ENCODE results near the gene ENG.

The ENG gene

DNA sequence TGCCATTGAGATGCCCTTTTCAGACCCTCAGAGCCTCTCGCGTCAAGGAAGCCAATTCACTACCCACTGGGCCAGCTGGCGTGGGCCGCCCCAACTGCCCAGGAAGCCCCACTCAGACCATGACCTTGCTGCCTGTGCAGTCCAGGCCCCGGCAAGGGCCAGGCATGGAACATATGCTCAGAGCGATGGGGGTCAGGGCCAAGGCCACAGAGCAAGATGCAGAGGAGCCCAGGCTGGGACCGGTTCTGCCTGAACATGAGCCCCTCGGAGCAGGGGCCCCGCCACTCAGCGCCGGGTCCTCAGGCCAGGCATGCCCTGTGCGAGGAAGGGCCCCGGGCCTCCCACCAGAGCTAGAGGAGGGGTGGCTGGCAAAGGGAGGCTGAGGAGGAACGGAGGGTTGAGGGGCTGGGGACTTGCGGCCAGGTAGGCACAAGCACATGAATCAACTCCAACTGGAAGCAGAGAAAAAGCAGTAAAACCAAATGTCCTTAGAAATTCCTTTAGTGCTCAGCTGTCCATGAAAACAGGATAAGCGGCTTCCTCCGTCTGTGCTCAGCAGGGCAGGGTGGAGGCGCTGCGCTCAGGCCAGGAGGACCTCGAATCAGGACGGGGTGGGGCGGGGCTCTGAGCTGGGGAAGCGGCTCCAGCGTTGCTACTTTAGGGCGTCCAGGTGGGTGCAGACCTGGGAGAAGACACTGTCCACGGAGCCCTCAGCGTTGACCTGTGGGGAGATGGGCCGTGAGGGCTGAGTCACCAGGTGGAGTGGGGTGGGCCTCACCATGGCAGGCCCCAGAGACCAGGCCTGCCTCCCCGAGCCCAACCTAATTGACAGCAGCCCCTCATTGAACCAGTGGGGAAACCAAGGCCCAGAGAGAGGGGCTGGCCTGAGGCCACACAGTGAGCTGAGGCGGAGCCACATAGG is 13.2 kb upstream of the ENG start:
- peaks cover 51% of the 10 kb centered on the region for H3K36me3 ChIP-seq
- no peaks in the 10 kb centered on the region for H3K9me3 ChIP-seq (ENCODE audit: severe bottlenecking)
- TF ChIP-seq CTCF (IDR thresholded peaks at IDR 0.05; ENCODE audit: low read depth, low read length) = peak; percentile 48
- no peaks in the 10 kb centered on the region for H3K27me3 ChIP-seq (ENCODE audit: insufficient read depth, low read depth, severe bottlenecking)
- peak; percentile 87 for DNase-seq
- H3K4me3 ChIP-seq (ENCODE audit: low read depth, low read length) = no peak overlapping the region
- peak overlapping the region; percentile 30 for H3K27ac ChIP-seq

GRCh38 chr9:127866535-127866934 is 12.1 kb upstream of the ENG start:
- Histone ChIP-seq H3K27me3 (ENCODE audit: insufficient read depth, low read depth, severe bottlenecking) (no peaks in the 10 kb centered on the region), H3K9me3 (ENCODE audit: severe bottlenecking) (no peaks in the 10 kb centered on the region), H3K4me3 (ENCODE audit: low read depth, low read length) (no peak overlapping the region), H3K36me3 (peaks cover 41% of the 10 kb centered on the region), H3K27ac (no peak overlapping the region; the same call in 1 of the 2 replicates)
- DNase-seq = no peak
- no peak for TF ChIP-seq CTCF (IDR thresholded peaks at IDR 0.05; ENCODE audit: low read depth, low read length)

DNA sequence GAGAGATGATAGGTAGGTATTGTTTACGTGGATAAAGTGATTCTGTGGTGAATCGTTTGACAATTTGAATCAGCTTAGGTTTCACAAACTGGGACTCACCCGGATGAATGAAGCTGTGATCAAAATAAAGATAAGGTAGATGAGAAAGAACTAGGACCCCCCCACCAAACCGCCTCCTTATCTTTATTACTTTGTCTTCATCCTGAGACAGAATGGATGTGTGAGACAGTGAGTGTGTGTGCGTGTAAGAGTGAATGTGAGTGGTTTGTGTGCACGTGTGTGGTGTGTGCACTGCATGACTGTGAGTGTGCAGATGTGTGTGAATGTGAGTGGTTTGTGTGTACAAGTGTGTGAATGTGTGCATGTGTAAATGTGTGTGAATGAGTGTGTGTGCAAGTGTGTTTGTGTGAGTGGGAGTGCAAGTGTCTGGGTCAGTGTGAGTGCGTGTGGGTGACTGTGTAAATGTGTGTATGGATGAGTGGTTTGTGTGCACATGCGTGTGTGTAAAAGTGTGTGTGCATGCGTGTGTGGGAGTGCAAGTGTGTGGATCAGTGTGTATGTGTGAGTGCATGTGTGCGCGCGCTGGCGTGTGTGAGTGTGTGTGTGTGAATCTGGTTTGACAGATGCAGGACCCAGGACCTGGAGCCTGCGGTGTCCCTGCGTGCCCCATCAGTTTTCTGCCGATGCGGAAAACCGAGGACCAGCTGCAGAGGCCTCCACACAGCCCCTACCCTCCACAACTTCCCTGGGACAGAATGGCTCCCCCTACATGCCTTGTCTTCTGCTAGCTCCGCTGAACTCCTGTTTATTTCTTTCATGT is 11.4 kb upstream of the ENG start:
- no peaks in the 10 kb centered on the region for H3K9me3 ChIP-seq (ENCODE audit: severe bottlenecking)
- no peak for DNase-seq
- no peak overlapping the region for H3K4me3 ChIP-seq (ENCODE audit: low read depth, low read length)
- H3K27ac ChIP-seq = peak overlapping the region; percentile 43
- no peaks in the 10 kb centered on the region for H3K27me3 ChIP-seq (ENCODE audit: insufficient read depth, low read depth, severe bottlenecking)
- H3K36me3 ChIP-seq = peaks cover 34% of the 10 kb centered on the region
- TF ChIP-seq CTCF (IDR thresholded peaks at IDR 0.05; ENCODE audit: low read depth, low read length) = no peak

- TF ChIP-seq CTCF (IDR thresholded peaks at IDR 0.05; ENCODE audit: low read depth, low read length) = no peak
Measured at GRCh38 chr9:127863191-127863621, 8.7 kb upstream of the ENG start.

DNA sequence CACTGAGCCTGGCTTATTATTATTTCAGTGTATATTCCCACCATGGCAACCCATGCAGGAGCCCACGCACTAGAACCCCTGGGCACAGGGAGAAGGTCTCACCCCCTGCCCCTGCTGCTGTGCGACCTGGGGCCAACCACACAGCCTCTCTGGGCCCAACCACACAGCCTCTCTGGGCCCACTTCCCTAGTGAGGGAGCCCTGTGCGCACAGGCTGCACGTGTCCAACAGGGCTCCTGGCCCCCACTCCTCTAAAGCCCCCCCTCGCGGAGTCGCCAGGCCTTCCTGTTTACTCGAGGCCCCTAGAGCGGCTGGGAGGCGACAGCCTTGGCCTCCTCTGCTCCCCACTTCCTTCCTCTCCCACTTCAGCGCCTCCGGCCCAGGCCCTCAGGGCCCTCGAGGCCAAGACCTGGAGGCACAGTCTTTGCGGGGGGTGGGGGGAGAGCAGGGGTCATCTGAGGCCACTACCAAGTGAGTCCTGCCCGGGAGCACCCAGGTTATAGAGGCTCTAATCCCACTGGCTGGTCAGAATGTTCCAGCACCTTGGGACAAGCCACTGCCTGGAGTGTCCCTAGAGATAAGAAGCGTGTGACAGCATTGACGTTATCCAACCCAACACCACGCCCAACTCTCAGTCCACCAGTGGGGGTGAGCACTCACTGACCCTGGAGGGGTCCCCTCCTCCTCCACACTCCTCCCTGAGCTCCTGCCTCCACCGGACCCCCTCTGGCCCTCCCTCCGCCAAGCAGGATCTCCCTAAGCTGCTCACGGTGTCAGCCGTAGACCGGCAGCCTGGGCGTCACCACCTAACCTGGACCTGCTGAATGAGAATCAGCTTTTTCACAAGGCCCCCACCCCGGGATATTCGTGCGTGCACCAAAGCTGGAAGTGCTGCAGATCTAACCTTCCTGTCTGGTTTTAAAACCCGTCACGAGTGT is 7.9 kb upstream of the ENG start:
- H3K9me3 ChIP-seq (ENCODE audit: severe bottlenecking) = no peaks in the 10 kb centered on the region
- TF ChIP-seq CTCF (IDR thresholded peaks at IDR 0.05; ENCODE audit: low read depth, low read length) = no peak
- H3K27me3 ChIP-seq (ENCODE audit: insufficient read depth, low read depth, severe bottlenecking) = no peaks in the 10 kb centered on the region
- DNase-seq = peak; percentile 93
- peak overlapping the region; percentile 90 for H3K27ac ChIP-seq
- peaks cover 10% of the 10 kb centered on the region for H3K36me3 ChIP-seq
- no peak overlapping the region for H3K4me3 ChIP-seq (ENCODE audit: low read depth, low read length)

More at GRCh38 chr9:127863191-127863621, 8.7 kb upstream of the ENG start:
- Histone ChIP-seq H3K4me3 (ENCODE audit: low read depth, low read length) (no peak overlapping the region), H3K27me3 (ENCODE audit: insufficient read depth, low read depth, severe bottlenecking) (no peaks in the 10 kb centered on the region), H3K36me3 (peaks cover 17% of the 10 kb centered on the region), H3K9me3 (ENCODE audit: severe bottlenecking) (no peaks in the 10 kb centered on the region), H3K27ac (peak overlapping the region; percentile 90)
- DNase-seq = peak; percentile 83

Data from WERI-Rb-1 (cell line).